GM18519 (cell line): ENCODE data around the gene HSD17B2.
"Not testable (repeated sequence)": the region's sequence is repeated elsewhere in the genome, so short reads cannot be mapped to it uniquely, and the experiment has no call there.

Experiments
- ATAC-seq: cut with Tn5 transposase; IDR thresholded peaks from one replicate; pipeline ENCODE4 v1.9.1; 2021; ENCODE audit warnings: mild to moderate bottlenecking, moderate library complexity; ENCODE audit not compliant: unreplicated experiment, low FRiP score

HSD17B2 gene

DNA sequence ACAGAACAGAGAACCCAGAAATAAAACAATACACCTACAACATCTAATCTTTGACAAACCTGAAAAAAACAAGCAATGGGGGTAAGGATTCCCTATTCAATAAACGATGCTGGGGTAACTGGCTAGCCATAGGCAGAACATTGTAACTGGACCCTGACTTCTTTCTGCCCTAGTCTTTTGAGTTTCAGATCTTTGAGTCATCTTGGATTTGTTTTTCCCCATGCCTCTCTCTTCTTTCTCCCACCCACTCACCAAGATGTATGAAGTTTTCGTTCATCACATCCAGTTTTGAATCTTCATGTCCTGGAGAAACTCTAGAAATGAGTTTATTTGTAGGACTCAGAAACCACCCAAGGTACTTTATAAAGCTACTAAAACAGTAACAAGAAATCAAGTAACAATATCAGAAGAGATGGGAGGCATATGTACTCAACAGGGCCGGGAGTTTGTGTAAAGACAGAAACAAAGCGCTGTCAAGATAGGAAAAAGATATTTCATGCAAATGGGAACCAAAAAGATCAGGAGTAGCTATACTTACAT lies 39.0 kb downstream of the HSD17B2 start:
- ATAC-seq = no peak

- no peak for ATAC-seq
Observed at GRCh38 chr16:82078125-82078524, 43.1 kb downstream of the HSD17B2 start.

DNA sequence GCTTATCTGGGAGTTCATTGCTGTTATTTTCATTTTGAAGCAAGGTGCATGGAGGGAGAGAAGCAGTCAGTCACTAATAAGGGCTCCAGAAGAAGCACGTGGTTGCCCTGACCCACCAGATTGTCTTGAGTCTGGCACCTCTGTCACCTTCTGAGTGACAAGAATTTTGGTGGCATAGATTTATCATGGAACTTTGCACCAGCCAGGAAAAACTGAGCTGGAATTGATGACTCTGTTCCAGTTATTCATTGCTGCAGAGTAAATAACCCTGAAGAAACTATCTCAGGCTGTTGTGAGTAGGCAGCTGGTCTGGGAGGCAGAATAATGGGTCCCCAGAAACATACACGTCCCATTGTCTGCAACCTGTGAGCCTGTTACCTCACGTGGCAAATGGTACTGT lies 44.8 kb downstream of the HSD17B2 start:
- ATAC-seq = no peak

- ATAC-seq = no peak
Observed at GRCh38 chr16:82081264-82081663, 46.2 kb downstream of the HSD17B2 start.

- no peak for ATAC-seq
Observed at GRCh38 chr16:82082097-82082496, 47.0 kb downstream of the HSD17B2 start.

GRCh38 chr16:82082543-82083244 lies 47.6 kb downstream of the HSD17B2 start:
- ATAC-seq = no peak

GRCh38 chr16:82083710-82084353 lies 48.8 kb downstream of the HSD17B2 start:
- ATAC-seq = no peak

DNA sequence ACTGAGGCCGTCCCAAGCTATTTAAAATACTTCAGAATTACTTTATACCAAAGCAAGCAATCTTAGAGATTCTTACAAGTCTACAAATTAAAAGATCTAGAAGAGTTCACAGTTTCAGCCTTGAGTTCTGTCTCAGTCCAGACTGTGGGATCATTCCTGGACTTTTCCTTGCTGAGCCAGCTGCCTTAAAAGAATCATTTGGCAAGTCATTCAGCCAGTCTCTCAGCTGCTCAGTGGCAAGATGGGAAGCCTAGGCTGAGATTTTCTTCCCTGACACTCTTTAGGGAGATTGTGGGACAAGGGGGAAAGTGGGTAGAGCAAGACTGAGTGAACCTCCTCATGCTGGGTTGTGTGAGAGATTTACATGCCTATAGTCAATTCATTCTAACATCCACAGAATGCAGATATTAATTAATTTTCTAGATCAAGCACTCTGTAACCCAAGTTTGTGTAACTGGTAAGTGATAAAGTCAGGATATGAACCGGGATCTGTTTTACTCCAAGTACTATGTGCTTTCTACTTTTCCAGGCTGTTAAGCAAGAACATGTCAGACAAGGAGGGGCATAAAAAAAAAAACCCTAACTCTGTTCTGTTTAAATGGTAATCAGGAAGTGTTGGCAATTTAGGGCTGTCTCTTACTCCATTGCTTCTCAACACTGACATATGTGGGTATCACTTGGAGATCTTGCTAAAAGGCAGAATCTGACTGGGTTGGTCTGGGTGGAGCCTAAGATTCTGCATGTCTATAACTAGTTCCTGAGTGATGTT lies 50.1 kb downstream of the HSD17B2 start:
- ATAC-seq = no peak

DNA sequence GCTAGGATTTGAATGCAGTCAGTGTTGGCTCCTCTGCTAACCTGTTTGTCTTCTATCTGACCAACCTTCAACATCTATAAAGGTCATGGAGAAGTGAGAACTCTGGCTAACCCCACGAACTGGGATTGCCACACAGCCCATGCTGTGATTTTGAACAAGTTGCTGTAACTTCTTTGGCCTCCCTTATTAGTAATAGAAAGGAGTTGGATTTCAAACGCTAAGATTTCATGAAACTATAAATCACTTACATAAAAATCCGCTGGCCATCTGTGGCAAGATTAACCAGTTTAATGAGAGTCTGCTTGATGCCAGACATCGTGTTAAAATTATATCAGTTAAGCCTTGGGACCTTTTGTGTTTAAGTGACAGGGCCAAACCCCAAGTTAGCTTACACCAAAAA lies 53.4 kb downstream of the HSD17B2 start:
- ATAC-seq = no peak

- ATAC-seq = no peak
Observed at GRCh38 chr16:82091241-82091640, 56.2 kb downstream of the HSD17B2 start.

GRCh38 chr16:82092711-82093110 lies 57.7 kb downstream of the HSD17B2 start:
- no peak for ATAC-seq

- ATAC-seq = no peak
Observed at GRCh38 chr16:82093666-82094300, 58.7 kb downstream of the HSD17B2 start.

DNA sequence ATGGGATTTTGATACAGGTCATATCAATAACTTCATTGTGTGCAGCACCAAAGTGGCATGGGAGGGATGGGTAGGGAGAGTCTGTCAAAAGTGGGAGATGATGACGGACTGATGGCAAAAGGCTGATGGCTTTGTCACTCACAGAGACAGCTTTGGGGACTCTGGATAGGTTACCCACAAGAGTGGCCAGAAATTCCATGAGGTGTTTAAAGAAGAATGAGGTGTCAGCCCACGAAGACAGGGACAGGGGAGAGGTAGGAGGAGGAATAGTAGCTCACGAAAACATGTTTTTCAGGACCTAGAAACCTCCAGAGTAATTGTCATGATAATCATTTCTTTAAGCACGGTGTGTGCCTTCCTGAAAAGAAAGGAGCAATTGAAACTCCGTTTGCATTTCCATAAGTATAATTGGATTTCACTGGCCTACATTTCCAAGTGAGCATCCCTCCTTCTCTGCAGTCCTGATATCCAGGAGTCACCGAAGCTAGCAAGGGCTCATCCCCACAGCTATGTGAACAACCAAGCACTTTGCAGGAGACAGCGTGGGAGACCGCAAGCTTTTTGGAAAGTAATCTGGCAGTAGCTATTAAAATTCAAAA lies 60.0 kb downstream of the HSD17B2 start:
- ATAC-seq = no peak

- ATAC-seq = no peak
Observed at GRCh38 chr16:82096641-82097040, 61.6 kb downstream of the HSD17B2 start.

DNA sequence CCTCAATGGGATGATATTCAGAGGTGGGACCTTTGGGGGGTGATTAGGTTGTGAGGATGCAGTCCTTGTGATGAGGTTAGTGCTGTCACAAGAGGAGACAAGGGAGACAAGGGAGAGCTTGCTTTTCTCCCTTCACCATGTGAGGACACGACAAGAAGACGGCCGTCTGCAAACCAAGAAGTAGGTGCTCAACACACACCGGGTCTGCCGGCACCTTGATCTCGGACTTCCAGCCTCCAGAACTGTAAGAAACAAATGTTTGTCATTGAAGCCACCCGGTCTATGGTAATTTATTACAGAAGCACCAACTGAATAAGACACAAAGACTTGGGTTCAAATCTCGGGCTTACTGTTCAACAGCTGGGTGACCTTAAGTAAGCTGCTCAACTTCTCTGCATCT lies 70.1 kb downstream of the HSD17B2 start:
- ATAC-seq = no peak

DNA sequence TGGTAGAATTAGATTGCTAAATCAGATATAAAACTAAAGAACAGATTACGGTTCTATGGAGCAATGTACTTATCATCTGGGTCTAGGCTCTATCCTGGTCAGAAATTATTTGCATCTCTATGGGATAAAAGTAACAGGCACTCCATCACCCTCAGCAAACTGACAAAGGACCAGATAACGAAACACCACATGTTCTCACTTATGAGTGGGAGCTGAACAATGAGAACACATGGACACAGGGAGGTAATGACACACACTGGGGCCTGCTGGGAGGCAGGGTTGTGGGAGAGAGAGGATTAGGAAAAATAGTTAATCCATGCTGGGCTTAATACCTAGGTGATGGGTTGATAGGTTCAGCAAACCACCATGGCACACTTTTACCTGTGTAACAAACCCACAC lies 73.0 kb downstream of the HSD17B2 start:
- no peak for ATAC-seq

DNA sequence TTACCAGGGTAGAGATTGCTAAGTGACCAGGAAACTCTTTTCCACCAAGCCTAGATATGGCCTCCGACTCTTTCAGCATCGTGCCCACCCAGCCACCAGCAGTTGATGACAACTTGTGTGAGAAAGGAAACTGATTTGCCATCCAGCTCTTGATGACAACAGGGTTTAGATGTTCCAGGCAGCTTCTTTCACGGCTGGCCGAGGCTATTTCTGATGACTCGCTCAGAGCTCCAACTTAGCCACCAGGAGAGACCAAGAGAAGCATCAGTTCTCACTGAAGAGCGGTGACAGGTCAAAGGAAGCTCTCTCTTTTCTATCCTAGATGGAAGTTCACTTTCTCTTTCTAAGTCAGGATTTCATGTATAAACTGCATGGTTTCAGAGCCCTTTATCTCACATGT lies 73.7 kb downstream of the HSD17B2 start:
- ATAC-seq = no peak

DNA sequence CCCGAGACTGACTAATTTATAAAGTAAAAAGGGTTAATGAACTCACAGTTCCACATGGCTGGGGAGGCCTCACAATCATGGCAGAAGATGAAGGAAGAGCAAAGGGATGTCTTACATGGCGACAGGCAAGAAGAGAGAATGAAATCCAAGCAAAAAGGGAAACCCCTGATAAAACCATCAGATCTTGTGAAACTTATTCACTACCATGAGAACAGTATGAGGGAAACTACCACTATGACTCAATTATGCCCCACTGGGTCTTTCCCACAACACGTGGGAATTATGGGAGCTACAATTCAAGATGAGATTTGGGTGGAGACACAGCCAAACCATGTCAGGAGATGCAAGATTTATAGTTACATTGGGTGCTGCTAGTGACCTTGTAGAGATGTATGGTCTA lies 74.2 kb downstream of the HSD17B2 start:
- not testable (repeated sequence) for ATAC-seq

DNA sequence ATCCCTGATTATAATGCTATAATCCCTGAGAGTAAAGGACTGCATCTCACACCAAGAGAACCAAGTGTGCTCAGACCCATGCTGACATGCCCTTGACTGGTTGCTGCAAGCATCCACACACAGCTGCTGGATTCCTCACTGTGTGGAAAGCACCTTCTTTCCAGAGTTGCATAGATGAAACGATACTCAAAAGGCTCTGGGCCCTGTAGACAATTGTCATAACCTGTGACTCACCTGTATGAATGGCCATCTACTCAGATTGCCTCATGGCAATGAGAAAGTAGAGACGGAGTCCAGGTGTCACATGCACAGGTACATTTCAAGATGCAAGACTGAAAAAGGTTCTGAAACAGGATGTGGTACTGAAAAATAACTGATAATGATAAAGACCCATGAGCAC lies 76.9 kb downstream of the HSD17B2 start:
- ATAC-seq = no peak

DNA sequence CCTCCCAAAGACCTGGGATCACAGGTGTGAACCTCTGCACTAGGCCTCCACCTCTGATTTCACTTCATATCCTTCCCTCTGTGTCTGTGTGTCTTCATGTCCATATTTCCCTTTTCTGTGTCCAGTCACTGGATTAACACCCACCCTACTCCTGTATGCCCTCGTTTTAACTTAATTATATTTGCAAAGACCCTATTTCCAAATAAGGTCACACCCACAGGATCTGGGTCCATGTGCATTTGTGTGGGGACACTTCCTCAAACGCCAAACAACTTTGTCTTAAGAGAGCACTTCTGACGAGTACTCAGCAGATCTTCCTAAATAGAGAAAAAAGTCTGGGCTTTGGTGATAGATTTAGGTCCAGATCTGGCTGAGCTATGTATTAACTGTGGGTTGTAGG lies 78.7 kb downstream of the HSD17B2 start:
- no peak for ATAC-seq

- no peak for ATAC-seq
Observed at GRCh38 chr16:82116535-82116934, 81.5 kb downstream of the HSD17B2 start.
